CD4-positive, alpha-beta T cell treated with Interleukin-4 for 1 hour (primary cell): ENCODE measurements around the gene C1QTNF2.

ENCODE experiments used
- DNase-seq, 2 donors: peaks; one replicate each; pipeline ENCODE4 v3.0.0-alpha.2; 2020 to 2022

C1QTNF2 gene, protein sequence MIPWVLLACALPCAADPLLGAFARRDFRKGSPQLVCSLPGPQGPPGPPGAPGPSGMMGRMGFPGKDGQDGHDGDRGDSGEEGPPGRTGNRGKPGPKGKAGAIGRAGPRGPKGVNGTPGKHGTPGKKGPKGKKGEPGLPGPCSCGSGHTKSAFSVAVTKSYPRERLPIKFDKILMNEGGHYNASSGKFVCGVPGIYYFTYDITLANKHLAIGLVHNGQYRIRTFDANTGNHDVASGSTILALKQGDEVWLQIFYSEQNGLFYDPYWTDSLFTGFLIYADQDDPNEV

DNA sequence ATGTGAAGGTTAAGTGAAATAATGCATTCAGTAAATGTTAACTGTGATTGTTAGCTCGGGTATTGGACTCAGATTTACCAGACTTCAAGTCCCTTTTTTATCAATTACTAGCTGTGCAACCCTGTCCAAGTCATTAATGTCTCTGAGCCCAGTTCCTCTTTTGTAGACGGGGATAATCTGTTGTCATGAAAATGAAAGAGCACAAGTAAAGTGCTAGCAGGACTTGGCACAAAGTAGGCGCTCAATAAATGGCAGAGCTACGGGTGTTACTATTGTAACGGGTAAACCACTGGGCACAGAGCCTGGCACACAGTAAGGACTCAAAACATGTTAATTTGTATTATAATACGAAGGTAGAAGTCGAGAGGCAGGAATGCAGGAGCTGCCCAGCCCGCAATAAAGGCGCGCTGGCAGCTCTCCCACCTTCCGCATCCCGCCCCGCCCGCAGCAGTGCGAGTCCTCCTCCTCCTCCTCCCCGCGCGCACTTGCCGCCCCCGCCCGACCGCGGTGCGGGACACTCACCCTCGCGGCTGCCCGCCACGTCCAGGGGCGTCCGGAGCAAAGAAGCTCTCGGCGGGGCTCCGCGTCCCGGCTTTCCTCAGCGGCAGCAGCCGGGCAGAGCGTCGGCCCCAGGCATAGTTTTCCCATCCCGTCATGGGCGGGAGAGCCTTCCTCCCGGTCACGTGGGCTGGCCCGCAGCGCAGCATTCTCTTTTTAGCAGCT lies at the start of gene C1QTNF2:
TSS of gene C1QTNF2 (minus strand) at position 637 of the 723 bp plus-strand sequence. CDS start 15,615 bp downstream, outside the sequence.
- no peak for DNase-seq

DNA sequence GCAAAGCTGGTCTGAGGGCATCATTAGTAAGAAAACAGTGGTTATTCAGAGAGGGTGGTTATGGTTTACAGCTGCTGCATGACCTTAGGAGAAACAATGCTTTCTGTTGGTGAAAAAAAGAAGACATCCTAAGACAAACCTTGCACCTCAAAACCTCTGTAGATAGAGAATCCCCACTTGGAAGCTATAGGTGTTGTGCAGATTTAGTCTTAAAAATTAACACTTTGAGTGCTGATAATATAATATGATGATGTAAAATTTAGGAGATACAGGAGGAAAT lies 49.8 kb upstream of the C1QTNF2 start:
- peak in 1 of 2 donors; percentile 7 for DNase-seq

DNA sequence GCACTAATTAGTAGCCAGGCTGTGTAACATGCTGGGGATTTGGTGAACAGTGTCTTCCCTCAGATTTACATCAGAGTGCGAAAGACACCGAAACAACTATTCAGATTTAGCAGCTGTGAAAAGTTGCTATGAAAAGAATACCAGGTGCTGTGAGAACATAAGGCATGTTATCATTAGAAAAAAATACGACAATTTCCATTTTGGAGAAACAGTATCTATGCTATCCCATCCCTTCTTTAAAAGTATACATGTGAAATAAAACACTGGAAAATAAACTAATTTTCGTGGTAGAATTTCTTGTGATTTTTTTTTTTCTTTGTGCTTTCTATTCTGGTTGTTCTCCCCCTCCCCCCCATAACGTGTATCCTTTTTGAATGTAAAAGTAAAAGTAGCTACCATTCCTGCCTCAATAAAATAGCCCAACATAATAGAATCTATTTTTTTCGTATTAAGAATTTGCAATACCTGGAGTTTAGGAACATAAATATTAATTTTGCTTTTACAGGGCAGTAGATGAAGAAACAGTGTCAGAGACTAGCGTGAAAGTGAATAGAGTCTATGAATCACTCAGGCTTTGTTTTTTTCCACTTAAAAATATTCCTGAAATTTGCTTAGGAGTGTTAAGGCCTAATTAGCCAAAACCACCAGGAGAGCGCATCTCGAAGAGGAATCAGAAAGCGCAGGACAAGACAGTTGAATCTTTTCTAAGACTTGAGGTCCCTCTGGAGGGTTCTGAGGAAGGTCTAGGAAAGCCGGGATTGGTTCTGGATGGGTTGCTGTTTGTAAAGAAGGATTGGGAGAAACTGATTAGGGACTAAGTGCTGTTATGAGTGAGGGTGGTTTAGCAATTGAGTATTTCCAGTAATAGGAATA lies 49.3 kb upstream of the C1QTNF2 start:
- no peak for DNase-seq

DNA sequence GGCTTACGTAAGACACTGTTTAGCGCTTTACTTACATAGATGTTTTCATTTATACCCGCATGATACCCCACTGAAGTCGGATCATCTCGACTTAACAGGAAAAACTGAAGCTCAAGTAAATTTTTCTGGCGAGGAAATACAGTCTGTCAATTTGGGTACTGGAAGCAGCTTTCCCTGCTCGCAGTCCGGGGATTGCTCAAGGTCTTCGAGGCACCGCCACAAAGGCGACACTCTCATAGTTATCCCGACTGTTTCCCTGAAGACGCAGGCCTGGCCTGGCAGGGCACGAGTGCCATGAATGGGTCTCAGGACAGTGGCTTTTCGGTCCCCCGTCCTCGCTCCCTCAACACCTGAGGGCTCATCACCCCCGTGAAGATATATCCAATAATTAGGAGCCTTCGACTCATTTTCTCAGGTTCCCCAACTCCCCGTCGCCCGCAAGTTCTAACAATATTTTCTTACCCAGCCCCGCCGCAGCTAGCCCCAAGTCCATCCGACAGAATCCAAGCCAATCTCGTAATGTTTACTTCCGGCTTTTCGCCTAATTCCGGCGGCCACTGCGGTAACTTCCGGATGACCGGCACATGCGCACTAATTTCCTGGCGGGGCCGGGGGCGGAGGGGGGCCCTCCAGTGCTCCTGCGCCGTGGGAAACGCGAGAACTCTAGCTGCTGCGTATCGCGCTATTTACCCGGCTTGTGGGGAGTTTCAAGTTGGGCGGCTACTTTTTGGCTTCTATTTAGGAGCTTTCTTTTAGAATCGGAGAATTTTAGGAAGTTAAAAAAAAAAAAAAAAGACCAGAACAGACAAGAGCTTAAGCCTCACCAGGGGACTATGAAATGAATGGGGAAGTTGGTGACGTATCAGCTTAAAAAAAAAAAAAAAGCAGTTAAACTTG lies 48.4 kb upstream of the C1QTNF2 start, which contains the start of gene SLU7:
TSS of gene SLU7 (minus strand) at position 521 of the 897 bp plus-strand sequence. CDS start 3,787 bp downstream, outside the sequence.
- DNase-seq = peak; percentile 95

DNA sequence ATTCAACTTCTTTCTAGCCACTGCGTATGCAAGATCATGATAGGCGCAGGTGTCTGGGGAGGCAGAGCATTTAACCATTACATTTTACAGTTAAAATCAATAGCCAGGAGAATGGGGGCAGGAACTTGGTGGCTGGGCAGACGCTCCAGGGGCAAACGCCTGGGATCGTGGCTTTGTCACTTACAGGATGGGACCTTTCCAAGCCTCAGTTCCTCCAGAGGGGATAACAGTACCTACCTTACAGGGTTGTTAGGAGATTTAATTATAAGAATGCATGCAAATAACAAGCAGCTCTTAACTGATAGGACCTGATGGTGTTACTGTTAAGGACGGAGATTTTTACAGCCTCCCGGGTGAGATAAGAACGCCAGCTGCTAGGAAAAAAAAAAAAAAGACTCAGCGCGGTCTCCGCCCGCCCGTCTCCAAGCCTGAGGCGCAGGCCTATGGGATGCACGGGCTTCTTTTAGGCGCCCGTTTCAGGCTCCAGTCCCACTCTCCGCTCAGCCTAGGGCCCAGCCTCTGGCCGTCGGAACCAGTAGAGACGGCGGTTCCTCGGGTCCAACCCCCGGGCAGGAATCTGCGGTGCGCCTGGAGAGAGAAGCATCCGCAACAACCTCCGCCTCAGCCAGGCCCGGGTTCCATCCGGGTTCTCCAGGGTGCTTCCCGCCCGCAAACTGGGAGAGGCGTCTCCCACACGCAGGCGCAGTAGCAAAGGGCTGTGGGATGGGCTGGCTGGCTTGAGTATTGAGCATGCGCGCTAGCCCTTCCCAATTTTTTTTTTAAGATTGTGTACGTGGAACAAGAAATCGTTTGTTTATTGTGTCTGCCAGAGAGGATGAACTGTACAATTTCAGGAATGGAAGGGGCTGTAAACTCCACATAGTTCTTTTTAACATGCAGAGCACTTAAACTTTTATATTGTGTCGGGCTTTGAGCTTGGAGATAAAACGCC lies 29.3 kb upstream of the C1QTNF2 start, which contains the start of gene FAM200C:
TSS of gene FAM200C (minus strand) at position 653 of the 952 bp plus-strand sequence. CDS start 4,564 bp downstream, outside the sequence.
- DNase-seq = peak; percentile 76 to 79

DNA sequence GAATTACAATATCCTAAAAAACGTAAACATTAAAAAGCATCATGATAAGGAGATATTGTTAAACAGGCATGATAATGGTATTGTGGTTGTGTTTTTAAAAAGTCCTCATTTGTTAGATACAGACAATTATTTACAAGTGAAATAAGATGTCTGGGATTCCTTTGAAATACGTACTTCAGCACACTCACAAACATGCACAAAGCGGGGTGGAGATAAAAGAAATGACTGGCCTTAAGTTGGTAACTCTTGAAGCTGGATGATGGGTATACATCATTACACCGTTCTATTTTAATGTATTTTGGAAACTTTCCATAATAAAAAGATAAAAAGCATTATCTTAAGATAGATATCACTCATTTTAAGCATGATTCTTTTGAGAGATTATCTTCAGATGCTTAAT lies 28.4 kb upstream of the C1QTNF2 start:
- DNase-seq = no peak

DNA sequence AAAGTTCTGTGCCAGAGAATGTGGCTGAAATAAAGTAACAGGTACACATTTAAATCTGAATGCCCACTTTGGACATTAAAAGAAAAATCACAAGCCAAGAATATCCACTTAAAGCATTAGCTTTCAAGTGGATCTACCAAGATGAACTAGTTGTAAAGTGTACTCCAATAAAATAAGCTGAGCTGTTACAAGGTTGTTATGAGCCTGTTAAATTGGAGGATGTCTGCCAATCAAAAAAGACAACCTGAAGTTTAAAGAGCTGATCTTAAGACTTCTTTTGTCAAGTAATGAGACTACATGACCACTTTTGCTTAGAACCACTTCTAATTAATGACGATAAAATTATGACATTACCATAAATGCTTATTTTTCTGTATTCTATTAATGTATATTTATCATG lies 27.1 kb upstream of the C1QTNF2 start:
- no peak for DNase-seq

DNA sequence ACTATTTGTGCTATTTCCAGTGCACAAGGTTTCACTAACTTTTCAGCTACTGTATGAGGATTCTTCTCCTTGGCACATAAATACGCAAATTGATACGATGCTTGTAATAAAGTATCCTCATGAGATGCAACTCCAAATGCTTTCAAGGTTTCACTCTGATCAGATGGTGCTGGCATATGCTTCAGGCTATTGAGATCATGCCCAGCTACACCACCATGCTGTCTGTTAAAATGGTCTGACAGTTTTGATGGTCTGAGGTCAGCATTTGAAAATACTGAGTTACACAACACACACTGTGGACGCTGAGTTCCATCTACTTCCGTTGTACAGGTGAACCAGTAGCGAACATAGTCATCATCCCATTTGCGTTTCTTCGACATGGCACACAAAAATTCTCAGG lies 24.7 kb upstream of the C1QTNF2 start:
- no peak for DNase-seq

DNA sequence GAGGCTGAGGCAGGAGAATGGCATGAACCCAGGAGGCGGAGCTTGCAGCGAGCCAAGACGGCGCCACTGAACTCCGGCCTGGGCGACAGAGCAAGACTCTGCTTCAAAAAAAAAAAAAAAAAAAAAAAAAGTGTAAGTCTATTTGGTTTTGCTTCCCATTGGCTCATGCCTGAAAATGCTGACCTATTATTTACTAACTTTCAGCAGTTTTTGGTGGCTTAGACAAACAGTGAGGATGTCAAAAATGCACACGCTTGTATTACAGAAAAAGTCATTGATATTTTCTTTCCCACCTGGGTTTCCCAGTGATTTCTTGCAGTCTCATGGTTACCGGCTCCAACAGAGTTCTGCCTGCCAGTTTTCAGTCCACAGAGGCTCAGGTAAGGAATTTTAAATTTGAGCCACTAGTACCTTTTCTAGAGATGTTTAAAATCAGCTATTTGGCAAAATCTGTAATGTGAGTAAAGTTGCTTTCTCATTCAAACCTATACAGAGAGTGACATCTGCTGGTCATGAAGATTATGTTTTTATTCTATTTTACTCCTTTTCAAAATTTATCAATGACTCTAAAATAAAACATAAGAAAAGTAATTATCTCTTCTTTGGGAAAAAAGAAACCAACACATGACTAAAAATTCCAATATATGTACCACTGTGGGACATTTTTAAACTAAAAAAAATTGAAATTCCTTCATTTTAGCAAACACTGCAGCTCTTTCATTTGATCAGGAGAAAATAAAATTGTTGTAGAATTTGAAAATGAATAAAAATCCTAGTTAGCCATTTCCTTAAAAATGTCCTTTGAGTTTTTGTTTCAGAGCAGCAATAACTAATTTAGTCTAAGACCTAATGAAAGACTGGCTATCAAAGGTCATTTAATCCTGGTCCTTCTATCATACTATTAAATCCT lies 20.6 kb upstream of the C1QTNF2 start:
- peak in 1 of 2 donors; percentile 38 for DNase-seq

DNA sequence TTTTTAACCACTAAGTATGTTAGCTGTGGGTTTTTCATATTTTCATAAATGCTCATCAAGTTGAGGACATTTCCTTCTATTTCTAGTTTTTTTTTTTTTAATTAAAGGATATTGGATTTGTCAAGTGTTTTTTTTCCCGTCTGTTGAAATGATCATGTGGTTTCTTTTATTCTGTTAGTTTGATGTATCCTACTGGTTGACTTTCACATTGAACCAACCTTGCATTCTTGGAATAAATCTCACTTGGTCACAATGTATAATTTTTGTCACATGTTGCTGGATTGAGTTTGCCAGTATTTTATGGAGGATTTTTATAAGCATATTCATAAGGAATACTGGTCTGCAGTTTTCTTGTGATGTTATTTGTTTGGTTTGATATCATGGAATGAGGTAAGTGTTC lies 17.0 kb upstream of the C1QTNF2 start:
- no peak for DNase-seq

DNA sequence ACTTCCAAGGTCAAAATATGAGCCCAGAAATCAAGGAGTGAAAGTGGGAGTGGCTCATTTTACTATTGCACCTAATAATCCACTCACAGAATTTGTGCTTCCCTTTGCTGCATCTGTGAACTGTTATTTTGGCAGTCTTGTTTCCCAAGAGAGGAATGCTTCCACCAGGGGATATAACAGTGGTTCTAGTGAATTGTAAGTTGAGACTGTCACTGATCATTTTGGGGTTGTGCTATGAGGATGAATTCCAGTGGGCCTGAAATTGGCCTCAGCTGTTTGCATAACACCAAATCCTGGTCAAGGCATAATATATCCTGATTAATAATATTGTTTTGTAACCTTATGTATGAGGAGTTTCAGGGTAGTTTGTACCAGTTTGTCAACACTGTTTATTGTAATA lies 15.1 kb upstream of the C1QTNF2 start:
- no peak for DNase-seq

DNA sequence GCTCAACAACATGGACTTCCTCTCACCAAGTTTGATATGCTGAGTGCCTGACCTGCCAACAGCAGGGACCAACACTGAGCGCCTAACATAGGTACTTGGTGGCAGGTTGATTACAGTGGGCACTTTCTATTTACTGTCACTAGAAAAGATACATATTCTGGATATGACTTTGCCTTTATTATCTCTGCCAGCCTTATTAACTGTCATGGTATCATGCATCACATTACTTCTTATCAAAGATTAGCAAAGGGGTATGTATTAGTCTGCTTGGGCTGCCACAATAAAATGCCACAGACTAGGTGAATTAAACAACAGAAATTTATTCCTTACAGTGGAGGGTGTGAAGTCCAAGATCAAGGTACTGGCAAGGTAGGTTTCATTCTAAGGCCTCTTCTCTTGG lies 14.3 kb upstream of the C1QTNF2 start:
- no peak for DNase-seq

DNA sequence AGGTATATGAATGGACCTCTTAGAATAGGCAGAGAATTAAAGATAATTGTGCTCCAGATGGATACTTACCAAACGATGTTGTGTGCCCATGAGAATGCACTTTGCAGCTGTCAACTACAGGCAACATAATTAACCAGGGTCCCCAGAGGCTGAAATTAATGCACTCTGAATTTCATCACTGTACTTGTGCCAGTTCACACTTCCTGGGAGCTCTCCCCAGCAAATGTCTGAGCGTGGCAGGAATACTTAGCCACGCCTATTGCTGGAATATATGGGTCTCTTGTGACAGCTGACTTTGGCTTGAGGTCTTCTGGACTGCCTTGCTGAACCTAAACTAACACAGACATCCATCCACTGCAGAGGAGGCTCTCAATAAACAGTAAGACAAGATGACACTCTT lies 11.9 kb upstream of the C1QTNF2 start:
- DNase-seq = no peak

DNA sequence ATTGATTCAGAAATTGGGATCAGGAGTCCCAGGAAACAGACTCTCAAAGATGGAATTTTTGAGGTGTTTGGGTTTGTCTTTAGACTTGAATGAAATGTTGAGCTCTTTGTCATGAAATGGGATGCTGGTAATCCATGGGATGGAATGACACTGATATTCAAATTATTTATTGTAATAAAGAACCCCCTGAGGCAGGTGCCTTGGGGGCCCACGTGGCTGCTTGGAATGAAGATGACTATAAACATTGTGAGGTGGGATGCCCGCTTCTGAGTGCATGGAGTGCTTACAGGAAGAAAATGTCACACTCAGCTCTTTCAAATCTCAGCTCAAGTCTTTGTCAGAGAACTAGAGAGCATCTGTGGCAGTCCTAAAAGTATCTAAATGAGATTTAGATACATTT lies 9.6 kb upstream of the C1QTNF2 start:
- no peak for DNase-seq

DNA sequence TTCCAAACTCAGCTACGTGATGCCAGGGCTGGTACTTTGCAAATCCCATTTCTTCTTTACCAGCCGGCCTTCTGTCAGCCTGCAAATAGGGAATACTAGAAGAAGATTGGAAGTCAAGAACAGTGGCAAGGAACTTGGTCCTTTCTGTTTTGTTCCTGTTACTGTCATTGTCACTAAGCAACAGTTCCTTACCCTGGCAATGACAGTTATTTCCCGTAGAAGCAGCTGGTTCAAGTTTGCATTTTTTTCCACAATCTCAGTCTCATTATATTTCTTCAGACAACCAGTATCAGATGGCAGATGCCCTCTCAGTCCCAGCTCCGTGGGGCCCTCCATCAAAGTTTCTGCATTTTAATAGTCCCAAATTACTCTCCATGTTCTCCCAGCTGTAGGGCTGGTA lies 9.1 kb upstream of the C1QTNF2 start:
- no peak for DNase-seq

DNA sequence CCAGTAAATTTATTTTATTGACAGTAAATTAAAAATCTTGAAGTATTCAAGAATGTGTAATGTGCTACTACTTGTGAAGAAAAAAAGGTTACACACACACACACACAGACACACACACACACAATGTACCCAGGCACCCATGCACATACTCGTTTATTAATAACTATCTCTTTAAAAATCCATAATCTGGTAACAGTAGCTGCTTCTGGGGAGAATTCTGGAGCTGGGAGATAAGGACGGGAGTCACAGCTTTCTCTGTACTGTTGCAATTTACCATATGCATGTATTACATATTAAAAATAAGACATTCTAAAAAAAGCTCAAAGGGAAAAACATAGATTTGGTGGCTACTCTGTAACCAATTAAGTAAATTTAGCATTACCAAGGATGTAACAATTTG lies 7.9 kb upstream of the C1QTNF2 start:
- no peak for DNase-seq

DNA sequence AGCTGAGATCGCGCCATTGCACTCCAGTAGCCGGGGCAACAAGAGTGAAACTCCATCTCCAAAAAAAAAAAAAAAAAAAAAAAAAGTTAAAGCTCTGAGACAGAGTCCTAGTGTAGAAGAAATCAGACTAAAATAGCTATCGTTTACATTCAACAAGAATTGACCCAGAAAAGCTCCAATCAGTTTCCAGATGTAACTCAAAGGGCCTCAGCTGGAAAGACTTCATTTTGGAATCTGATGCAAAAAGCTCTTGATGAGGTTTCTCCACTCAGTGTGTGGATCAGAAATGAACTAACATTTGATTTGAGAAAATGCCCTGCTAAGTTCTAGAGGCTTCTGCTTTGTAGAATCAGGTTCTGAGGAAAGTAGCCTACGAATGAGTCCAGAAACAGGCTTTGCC lies 7.2 kb upstream of the C1QTNF2 start:
- DNase-seq = no peak

DNA sequence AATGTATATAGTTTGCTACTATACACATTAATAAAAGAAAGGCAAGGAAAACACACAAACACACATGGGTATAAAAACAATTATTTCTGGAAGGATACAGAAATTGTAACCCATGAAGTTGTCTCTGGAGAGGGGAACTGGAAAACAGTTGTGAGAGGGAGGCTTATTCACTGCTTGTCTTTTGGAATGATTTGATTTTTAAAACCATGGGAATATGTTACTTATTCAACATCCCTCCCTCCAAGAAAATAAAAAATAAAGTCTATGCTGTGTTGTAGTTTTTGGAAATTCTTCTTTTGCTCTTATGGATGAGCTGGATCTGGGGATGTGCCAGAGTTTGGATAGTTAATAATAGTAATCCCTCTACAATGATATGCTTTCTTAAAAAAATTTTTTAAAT lies 6.0 kb upstream of the C1QTNF2 start:
- DNase-seq = no peak

DNA sequence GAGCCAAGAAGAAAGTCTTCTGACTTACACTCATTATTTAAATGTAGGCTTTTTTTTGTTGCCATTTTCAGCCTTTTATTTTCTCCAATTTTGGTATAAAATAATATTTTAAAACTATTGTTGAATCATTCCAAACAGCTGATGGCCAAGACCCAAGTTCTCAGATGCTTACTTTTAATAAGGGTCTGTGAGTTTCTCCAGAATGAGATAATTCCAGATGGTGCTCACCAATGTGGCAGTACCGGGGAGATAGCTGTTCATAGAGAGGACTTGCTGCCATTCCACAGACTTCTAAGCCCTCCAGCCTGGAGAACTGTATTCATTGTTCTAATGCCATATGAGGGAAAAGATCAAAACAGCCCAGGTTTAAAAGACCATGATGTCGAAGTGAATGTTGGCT lies 5.3 kb upstream of the C1QTNF2 start:
- no peak for DNase-seq

DNA sequence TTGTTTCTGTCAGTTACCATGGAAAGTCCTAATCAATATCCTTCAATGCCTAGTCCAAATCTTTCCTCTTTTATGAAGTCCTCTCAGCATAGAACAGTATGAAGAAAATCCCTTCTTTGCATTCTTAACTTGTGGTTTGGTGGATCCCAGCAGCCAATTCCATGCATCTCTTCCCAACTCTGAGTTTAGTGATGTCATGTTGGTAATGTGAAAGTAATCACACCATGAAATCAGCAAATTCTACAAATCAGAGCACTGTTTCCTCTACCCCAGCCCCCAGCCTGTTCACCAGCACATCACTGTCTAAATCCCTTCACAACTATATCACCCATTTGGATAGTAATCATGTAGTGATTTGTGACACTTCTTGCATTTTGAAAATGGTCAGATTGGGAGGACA lies 4.7 kb upstream of the C1QTNF2 start:
- no peak for DNase-seq
